HG03565 (cell line): Measurements from ENCODE around the gene COPZ2.
"Not testable (repeated sequence)": the region's sequence is repeated elsewhere in the genome, so short reads cannot be mapped to it uniquely, and the experiment has no call there.

Experiments
- ATAC-seq: cut with Tn5 transposase; IDR thresholded peaks from one replicate; pipeline ENCODE4 v1.9.1; 2021; ENCODE audit warnings: mild to moderate bottlenecking, moderate library complexity; ENCODE audit not compliant: unreplicated experiment

COPZ2 gene

DNA sequence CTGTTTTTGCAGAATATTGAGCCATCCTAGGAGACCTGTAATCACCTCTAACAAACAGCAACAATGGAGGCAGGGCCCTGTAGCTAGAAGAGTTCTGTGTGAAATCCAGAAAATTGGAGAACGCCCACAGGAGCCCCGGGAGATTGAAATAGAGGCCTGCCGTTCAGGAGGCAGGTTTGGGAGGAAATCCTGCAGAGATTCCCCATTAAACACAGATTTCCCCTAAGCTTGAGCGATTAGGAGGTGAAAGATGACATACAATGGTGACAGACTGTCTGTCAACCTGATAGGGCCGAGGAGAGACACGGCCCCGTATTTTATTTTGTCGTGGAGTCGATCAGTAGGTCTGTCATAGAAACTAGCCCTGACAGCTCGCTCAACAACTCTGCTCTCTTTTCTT is 48.4 kb downstream of the COPZ2 start:
- no peak for ATAC-seq

DNA sequence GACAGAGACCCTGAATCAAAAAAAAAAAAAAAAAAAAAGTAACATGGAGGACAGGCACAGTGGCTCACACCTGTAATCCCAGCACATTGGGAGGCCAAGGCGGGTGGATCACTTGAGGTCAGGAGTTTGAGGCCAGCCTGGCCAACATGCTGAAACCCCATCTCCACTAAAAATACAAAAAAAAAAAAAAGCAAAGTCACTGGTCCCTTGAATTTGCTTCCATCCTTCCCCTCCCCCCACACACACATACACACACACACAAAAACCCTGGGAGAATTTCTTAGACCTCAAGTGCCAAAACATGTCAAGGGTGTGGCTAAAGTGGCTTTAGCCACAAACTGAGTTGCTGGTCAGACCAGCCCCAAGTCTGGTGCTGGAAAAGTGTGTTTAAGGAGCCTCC is 49.2 kb downstream of the COPZ2 start:
- not testable (repeated sequence) for ATAC-seq

DNA sequence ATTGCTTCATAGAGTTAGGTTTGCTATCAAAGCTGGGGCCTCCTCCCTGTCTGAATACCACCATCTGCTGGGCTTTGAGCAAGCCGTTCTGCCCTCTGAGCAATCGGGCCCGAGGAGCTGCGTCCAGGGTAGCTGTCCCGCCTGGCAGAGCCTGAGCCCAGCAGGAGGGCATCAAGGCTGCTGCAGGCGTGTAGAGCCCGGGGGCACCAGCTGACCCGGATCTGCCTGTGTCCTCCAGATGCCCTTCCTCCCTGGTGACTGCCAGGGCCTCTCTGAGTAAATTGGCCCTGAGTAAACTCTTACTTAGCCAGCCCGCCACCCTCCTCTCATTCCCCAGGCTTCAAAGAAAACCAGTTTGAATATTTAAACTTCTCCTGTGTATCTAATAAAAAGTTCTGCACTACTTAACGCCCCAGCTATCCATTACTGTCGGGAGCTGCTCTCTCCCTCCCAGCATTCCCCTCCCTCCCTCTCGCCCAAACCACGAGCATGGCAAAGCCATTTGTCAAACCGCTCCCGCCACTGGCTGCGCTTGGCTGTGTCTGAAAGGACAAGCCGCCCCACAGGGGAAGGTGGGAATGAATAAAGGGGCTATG is 50.3 kb downstream of the COPZ2 start:
- ATAC-seq: no peak

DNA sequence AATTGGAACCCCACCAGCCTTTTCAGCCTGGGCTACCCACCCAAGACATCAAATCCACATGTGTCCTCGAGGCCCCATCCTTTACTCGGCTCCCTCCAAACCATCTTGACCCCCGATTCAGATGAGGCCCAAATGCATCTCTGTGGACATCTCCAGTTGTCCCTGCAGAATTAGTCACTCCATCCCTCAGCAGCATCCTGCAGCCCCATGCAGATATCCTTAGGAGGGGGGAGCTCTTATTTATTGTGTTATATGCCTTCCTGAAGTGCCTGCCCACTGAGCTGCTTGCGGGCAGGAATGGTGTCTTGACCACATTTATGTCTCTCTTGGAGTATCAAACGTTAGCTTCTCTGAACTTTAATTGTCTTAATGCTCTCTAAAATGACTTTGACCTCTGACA is 51.1 kb downstream of the COPZ2 start:
- no peak for ATAC-seq

DNA sequence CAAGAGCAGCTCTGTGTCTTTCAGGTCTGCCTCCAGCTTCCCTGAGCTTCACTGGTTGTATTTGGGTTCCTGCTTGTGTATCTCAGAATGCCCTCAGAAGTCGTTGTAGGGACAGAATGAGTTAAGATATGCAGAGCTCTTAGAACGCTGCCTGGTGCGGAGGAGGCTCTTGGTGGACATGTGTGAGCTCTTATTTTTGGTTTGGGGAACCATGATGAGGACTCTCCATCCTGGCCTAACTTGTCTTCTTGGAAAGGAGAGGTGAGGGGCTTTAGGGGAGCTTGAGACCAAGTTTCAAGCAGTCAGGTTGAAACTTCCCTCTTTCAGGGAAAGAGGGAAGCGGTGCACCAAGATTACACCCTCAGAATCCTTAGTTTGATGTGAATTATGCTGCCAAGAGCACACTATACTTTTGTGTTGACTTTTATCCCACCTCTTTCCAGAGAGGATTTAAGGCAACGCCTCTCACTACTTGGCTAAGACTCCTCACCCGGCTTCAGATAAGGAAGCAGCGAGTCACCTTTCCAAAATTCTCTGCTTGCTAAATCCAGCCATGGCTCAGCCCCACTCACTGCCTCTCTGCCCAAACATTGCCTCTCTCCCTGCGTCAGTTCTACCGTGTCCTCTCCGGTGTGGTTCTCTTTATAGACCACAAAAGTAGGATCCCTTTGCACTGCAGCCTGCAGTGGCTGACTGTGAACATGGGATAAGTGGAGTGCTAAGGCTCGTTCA is 53.9 kb downstream of the COPZ2 start:
- ATAC-seq: no peak

GRCh38 chr17:47982645-47983390 is 54.8 kb downstream of the COPZ2 start:
- ATAC-seq: no peak

DNA sequence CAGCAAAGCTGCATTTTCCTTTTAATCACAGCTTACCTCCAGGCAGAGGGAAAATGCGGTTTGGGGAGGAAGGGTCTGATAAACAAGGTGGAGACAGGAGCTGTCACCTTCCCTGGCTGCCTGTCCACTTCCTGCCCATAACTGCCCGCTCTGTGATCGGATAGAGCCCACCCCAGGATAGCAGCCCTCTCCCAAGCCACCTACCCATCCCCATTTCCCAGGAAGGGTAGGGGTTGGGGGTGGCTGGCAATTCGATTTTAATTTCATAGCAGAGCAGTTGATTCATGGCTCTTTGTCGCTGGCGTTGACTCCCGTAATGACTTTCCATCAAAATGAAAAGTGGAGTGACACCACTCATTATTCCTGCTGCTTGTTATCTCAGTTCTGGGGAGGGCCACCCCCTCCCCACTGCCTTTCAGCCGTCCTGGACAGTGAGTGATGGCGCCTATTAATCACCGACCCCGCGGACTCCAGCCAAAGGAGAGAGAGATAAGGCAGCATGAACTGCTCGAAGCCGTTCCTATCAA is 55.4 kb downstream of the COPZ2 start:
- no peak for ATAC-seq

DNA sequence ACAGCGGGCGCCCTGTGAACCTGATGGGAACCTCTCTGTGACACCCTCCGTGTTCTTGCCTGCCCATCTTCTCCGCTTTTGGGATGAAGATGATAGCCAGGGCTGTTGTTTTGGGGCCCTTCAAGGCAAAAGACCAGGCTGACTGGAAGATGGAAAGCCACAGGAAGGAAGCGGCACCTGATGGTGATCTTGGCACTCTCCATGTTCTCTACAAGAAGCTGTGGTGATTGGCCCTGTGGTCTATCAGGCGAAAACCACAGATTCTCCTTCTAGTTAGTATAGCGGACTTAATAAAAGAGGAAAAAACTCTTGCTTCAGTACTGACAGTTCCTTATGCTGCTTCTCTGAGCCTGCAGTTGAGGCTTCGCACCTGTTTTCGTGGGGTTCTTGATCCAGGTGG is 56.1 kb downstream of the COPZ2 start:
- no peak for ATAC-seq

- no peak for ATAC-seq
Observed at GRCh38 chr17:47980541-47980940, 57.1 kb downstream of the COPZ2 start.

DNA sequence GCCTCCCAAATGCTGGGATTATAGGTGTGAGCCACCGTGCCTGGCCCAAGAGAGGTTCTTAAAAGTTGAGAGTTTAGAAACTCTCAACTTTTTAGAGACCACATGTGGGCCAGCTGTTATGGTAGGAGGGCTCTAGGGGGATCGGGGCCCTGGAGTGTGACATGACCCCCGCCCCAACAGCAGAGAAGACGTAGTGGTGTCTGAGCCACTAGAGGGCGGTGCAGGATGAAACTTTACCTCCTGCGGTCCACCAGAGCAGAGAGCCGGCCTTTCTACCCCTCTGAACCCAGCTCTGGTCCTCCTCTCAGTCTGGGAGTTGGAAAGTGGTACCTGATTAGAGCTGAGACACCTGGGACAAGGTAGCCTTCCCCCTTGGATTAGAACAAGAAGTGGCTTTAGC is 59.3 kb downstream of the COPZ2 start:
- ATAC-seq: no peak
